HG02884 (cell line): ENCODE measurements around the gene IL1RAPL2.

Experiments used
- ATAC-seq: cut with Tn5 transposase; IDR thresholded peaks from one replicate; pipeline ENCODE4 v1.9.1; 2021; ENCODE audit warnings: mild to moderate bottlenecking, moderate library complexity; ENCODE audit not compliant: unreplicated experiment

IL1RAPL2 gene

GRCh38 chrX:105260291-105261043 lies 694.5 kb downstream of the IL1RAPL2 start:
- no peak for ATAC-seq

GRCh38 chrX:105263171-105263570 lies 697.2 kb downstream of the IL1RAPL2 start:
- no peak for ATAC-seq

- ATAC-seq = no peak
These were observed 697.8 kb downstream of the IL1RAPL2 start for GRCh38 chrX:105263801-105264200.

GRCh38 chrX:105265093-105265492 lies 699.1 kb downstream of the IL1RAPL2 start:
- no peak for ATAC-seq

- ATAC-seq = no peak
These were observed 700.5 kb downstream of the IL1RAPL2 start for GRCh38 chrX:105266456-105266855.

GRCh38 chrX:105267167-105267566 lies 701.2 kb downstream of the IL1RAPL2 start:
- ATAC-seq = no peak

- no peak for ATAC-seq
These were observed 703.4 kb downstream of the IL1RAPL2 start for GRCh38 chrX:105269386-105269785.

- ATAC-seq = no peak
These were observed 707.3 kb downstream of the IL1RAPL2 start for GRCh38 chrX:105273326-105273725.

GRCh38 chrX:105274091-105274490 lies 708.1 kb downstream of the IL1RAPL2 start:
- ATAC-seq = no peak

GRCh38 chrX:105277132-105277531 lies 711.1 kb downstream of the IL1RAPL2 start:
- ATAC-seq = no peak

GRCh38 chrX:105282077-105282476 lies 716.1 kb downstream of the IL1RAPL2 start:
- ATAC-seq = no peak

GRCh38 chrX:105297041-105297440 lies 731.0 kb downstream of the IL1RAPL2 start:
- no peak for ATAC-seq

GRCh38 chrX:105299286-105299685 lies 733.3 kb downstream of the IL1RAPL2 start:
- no peak for ATAC-seq

- ATAC-seq = no peak
These were observed 736.2 kb downstream of the IL1RAPL2 start for GRCh38 chrX:105302246-105302645.

- ATAC-seq = no peak
These were observed 741.8 kb downstream of the IL1RAPL2 start for GRCh38 chrX:105307762-105308161.

- no peak for ATAC-seq
These were observed 747.6 kb downstream of the IL1RAPL2 start for GRCh38 chrX:105313596-105313995.

- no peak for ATAC-seq
These were observed 748.5 kb downstream of the IL1RAPL2 start for GRCh38 chrX:105314458-105314857.

GRCh38 chrX:105315248-105315647 lies 749.2 kb downstream of the IL1RAPL2 start:
- ATAC-seq = no peak

- no peak for ATAC-seq
These were observed 751.1 kb downstream of the IL1RAPL2 start for GRCh38 chrX:105317117-105317516.

GRCh38 chrX:105323928-105324327 lies 757.9 kb downstream of the IL1RAPL2 start:
- ATAC-seq = no peak

- ATAC-seq = no peak
These were observed 762.8 kb downstream of the IL1RAPL2 start for GRCh38 chrX:105328773-105329172.

GRCh38 chrX:105331244-105331643 lies 765.2 kb downstream of the IL1RAPL2 start:
- no peak for ATAC-seq

- no peak for ATAC-seq
These were observed 781.4 kb downstream of the IL1RAPL2 start for GRCh38 chrX:105347373-105347772.
